ENCODE measurements around the gene PALM. TPM values are rescaled to one million over a fixed set of nuclear protein-coding genes. Genes with fewer than 3 reads are reported as not detected.
"Not testable (repeated sequence)": the region's sequence is repeated elsewhere in the genome, so short reads cannot be mapped to it uniquely, and the experiment has no call there.

Gene PALM
- total RNA-seq, 1 donor from 2014 or later, result 60.0 TPM

GRCh38 chr19:694481-695351 is 14.0 kb upstream of the PALM start:
- no peak overlapping the region for H3K27ac Mint-ChIP-seq (ENCODE audit: unreplicated experiment)
- Histone ChIP-seq H2AFZ (ENCODE audit: low read depth, low read length) (no peak overlapping the region), H3K36me3 (ENCODE audit: insufficient read depth, low read length) (no peaks in the 10 kb centered on the region)

GRCh38 chr19:695352-695949 is 13.3 kb upstream of the PALM start, which contains the start of gene PRSS57:
PRSS57 (minus strand) TSS chr19:695452; CDS start chr19:695430, 22 bp downstream.
- no peaks in the 10 kb centered on the region for H3K36me3 ChIP-seq (ENCODE audit: insufficient read depth, low read length)
- H3K4me2 ChIP-seq (ENCODE audit: low read length), result no peak within 1 kb of the TSS
- no peak for TF ChIP-seq EZH2 (IDR thresholded peaks at IDR 0.05; ENCODE audit: insufficient read depth, low read length)
- no peak for TF ChIP-seq CTCF (IDR thresholded peaks at IDR 0.05; ENCODE audit: insufficient read depth, low read depth, low read length)
- no peak within 1 kb of the TSS for H3K9ac ChIP-seq (ENCODE audit: low read length)
- H3K27me3 ChIP-seq (ENCODE audit: insufficient read depth, low read length), result peaks cover 4% of the 10 kb centered on the region
- Mint-ChIP-seq H3K4me3 (ENCODE audit: unreplicated experiment) (no peak within 1 kb of the TSS), H3K27me3 (ENCODE audit: low read depth, unreplicated experiment) (peaks cover under 1% of the 10 kb centered on the region), H3K36me3 (ENCODE audit: low read depth, unreplicated experiment) (no peaks in the 10 kb centered on the region), H3K27ac (ENCODE audit: unreplicated experiment) (no peak within 1 kb of the TSS), H3K4me1 (ENCODE audit: low read depth, unreplicated experiment) (no peaks in the 10 kb centered on the region), H3K9me3 (ENCODE audit: unreplicated experiment) (peaks cover 2% of the 10 kb centered on the region)
- H3K4me1 ChIP-seq (ENCODE audit: insufficient read depth, low read length), result no peaks in the 10 kb centered on the region
- no peak within 1 kb of the TSS for H3K27ac ChIP-seq (ENCODE audit: low read depth, low read length)
- H3K79me2 ChIP-seq (ENCODE audit: insufficient read depth, low read length), result no peaks in the 10 kb centered on the region
- no peak within 1 kb of the TSS for H2AFZ ChIP-seq (ENCODE audit: low read depth, low read length)
- no peak for DNase-seq (ENCODE audit: low read depth)
- no peaks in the 10 kb centered on the region for H4K20me1 ChIP-seq (ENCODE audit: insufficient read depth, low read length)
- FAIRE-seq, result no peak
- H3K9me3 ChIP-seq (ENCODE audit: insufficient read depth, low read depth, low read length), result no peaks in the 10 kb centered on the region
- no peak within 1 kb of the TSS for H3K4me3 ChIP-seq (ENCODE audit: insufficient read depth, low read depth, low read length)

More at GRCh38 chr19:694481-695351, 14.0 kb upstream of the PALM start:
- FAIRE-seq (no peak), DNase-seq (ENCODE audit: low read depth) (no peak)
- Histone ChIP-seq H3K4me3 (ENCODE audit: insufficient read depth, low read depth, low read length) (no peak overlapping the region), H4K20me1 (ENCODE audit: insufficient read depth, low read length) (no peaks in the 10 kb centered on the region), H3K27me3 (ENCODE audit: insufficient read depth, low read length) (peaks cover 4% of the 10 kb centered on the region), H3K9ac (ENCODE audit: low read length) (no peak overlapping the region), H3K9me3 (ENCODE audit: insufficient read depth, low read depth, low read length) (no peaks in the 10 kb centered on the region), H3K79me2 (ENCODE audit: insufficient read depth, low read length) (no peaks in the 10 kb centered on the region), H3K4me2 (ENCODE audit: low read length) (no peak overlapping the region), H3K4me1 (ENCODE audit: insufficient read depth, low read length) (no peaks in the 10 kb centered on the region), H3K27ac (ENCODE audit: low read depth, low read length) (no peak overlapping the region)
- TF ChIP-seq CTCF (IDR thresholded peaks at IDR 0.05; ENCODE audit: insufficient read depth, low read depth, low read length) (no peak), EZH2 (IDR thresholded peaks at IDR 0.05; ENCODE audit: insufficient read depth, low read length) (no peak)
- Mint-ChIP-seq H3K27me3 (ENCODE audit: low read depth, unreplicated experiment) (peaks cover 3% of the 10 kb centered on the region), H3K9me3 (ENCODE audit: unreplicated experiment) (peaks cover 2% of the 10 kb centered on the region), H3K36me3 (ENCODE audit: low read depth, unreplicated experiment) (no peaks in the 10 kb centered on the region), H3K4me3 (ENCODE audit: unreplicated experiment) (no peak overlapping the region), H3K4me1 (ENCODE audit: low read depth, unreplicated experiment) (no peaks in the 10 kb centered on the region)

- H2AFZ ChIP-seq (ENCODE audit: low read depth, low read length); H3K4me3 Mint-ChIP-seq (ENCODE audit: unreplicated experiment); FAIRE-seq; H3K27me3 Mint-ChIP-seq (ENCODE audit: low read depth, unreplicated experiment); H3K9me3 ChIP-seq (ENCODE audit: insufficient read depth, low read depth, low read length); H3K36me3 ChIP-seq (ENCODE audit: insufficient read depth, low read length); H3K4me2 ChIP-seq (ENCODE audit: low read length); H3K79me2 ChIP-seq (ENCODE audit: insufficient read depth, low read length); H3K27ac ChIP-seq (ENCODE audit: low read depth, low read length); H3K27ac Mint-ChIP-seq (ENCODE audit: unreplicated experiment); H3K4me1 Mint-ChIP-seq (ENCODE audit: low read depth, unreplicated experiment); H3K4me3 ChIP-seq (ENCODE audit: insufficient read depth, low read depth, low read length); H3K27me3 ChIP-seq (ENCODE audit: insufficient read depth, low read length); DNase-seq (ENCODE audit: low read depth); H3K4me1 ChIP-seq (ENCODE audit: insufficient read depth, low read length); H3K9me3 Mint-ChIP-seq (ENCODE audit: unreplicated experiment); H3K36me3 Mint-ChIP-seq (ENCODE audit: low read depth, unreplicated experiment); H3K9ac ChIP-seq (ENCODE audit: low read length); H4K20me1 ChIP-seq (ENCODE audit: insufficient read depth, low read length): not testable (repeated sequence)
Measured at GRCh38 chr19:698529-698928, 10.2 kb upstream of the PALM start.

- H3K27me3 Mint-ChIP-seq (ENCODE audit: low read depth, unreplicated experiment); H3K4me1 Mint-ChIP-seq (ENCODE audit: low read depth, unreplicated experiment); H3K36me3 ChIP-seq (ENCODE audit: insufficient read depth, low read length); H3K27ac Mint-ChIP-seq (ENCODE audit: unreplicated experiment); H3K4me3 Mint-ChIP-seq (ENCODE audit: unreplicated experiment); H3K4me2 ChIP-seq (ENCODE audit: low read length); H3K4me1 ChIP-seq (ENCODE audit: insufficient read depth, low read length); H3K9me3 ChIP-seq (ENCODE audit: insufficient read depth, low read depth, low read length); FAIRE-seq; DNase-seq (ENCODE audit: low read depth); H4K20me1 ChIP-seq (ENCODE audit: insufficient read depth, low read length); H3K79me2 ChIP-seq (ENCODE audit: insufficient read depth, low read length); H3K27ac ChIP-seq (ENCODE audit: low read depth, low read length); H3K27me3 ChIP-seq (ENCODE audit: insufficient read depth, low read length); H2AFZ ChIP-seq (ENCODE audit: low read depth, low read length); H3K36me3 Mint-ChIP-seq (ENCODE audit: low read depth, unreplicated experiment); H3K4me3 ChIP-seq (ENCODE audit: insufficient read depth, low read depth, low read length); H3K9ac ChIP-seq (ENCODE audit: low read length); H3K9me3 Mint-ChIP-seq (ENCODE audit: unreplicated experiment): not testable (repeated sequence)
Measured at GRCh38 chr19:699885-700284, 8.8 kb upstream of the PALM start.
